Activated CD8-positive, alpha-beta T cell treated with anti-CD3 and anti-CD28 coated beads, Interleukin-2, amount 10 ng/mL, durations not matched to agents 7 days and 5 days (primary cell): ENCODE measurements around the gene FBN1. TPM values are rescaled to one million over a fixed set of nuclear protein-coding genes. Genes with fewer than 3 reads are reported as not detected.

ENCODE experiments used
- ATAC-seq: fragments of 150-1000 bp; cut with Tn5 transposase; one replicate; pipeline ENCODE4 v1.10.0; 2021; ENCODE audit warnings: moderate library complexity
- CTCF ChIA-PET: fragments of 350-600 bp; sonication (Branson Sonifier 250); formaldehyde crosslinking; loops from one replicate; lab custom pipeline; 2021; ENCODE audit warnings: antibody characterized with exemption; lab: Charles Lee
- POLR2A ChIA-PET: fragments of 350-600 bp; sonication (Branson Sonifier 250); formaldehyde crosslinking; loops from one replicate; lab custom pipeline; 2021; ENCODE audit warnings: antibody characterized with exemption; lab: Charles Lee
- DNase-seq: peaks from one replicate; pipeline ENCODE4 v3.0.0-alpha.2; 2020
- H3K27ac Mint-ChIP-seq: one replicate; pipeline ENCODE4 v1.8.0; 2021; ENCODE audit warnings: mild to moderate bottlenecking, mixed read lengths
- H3K27me3 Mint-ChIP-seq: one replicate; pipeline ENCODE4 v1.8.0; 2021; ENCODE audit warnings: low read depth, mixed read lengths
- H3K36me3 Mint-ChIP-seq: one replicate; pipeline ENCODE4 v1.8.0; 2021; ENCODE audit warnings: low read depth, mixed read lengths
- H3K4me1 Mint-ChIP-seq: one replicate; pipeline ENCODE4 v1.8.0; 2021; ENCODE audit warnings: low read depth, mixed read lengths
- H3K4me3 Mint-ChIP-seq: one replicate; pipeline ENCODE4 v1.8.0; 2021; ENCODE audit warnings: mild to moderate bottlenecking, mixed read lengths
- H3K9me3 Mint-ChIP-seq: one replicate; pipeline ENCODE4 v1.8.0; 2022; ENCODE audit warnings: mixed read lengths; ENCODE audit not compliant: insufficient read depth
- total RNA-seq, 2 experiments: library from RNA; stranded (reverse); gene quantifications; one replicate each; pipeline ENCODE4 v1.2.3, GENCODE V29; 2021

FBN1 gene
- total RNA-seq, 2 experiments from 2014 or later, result 0.81 to 1.3 TPM

DNA sequence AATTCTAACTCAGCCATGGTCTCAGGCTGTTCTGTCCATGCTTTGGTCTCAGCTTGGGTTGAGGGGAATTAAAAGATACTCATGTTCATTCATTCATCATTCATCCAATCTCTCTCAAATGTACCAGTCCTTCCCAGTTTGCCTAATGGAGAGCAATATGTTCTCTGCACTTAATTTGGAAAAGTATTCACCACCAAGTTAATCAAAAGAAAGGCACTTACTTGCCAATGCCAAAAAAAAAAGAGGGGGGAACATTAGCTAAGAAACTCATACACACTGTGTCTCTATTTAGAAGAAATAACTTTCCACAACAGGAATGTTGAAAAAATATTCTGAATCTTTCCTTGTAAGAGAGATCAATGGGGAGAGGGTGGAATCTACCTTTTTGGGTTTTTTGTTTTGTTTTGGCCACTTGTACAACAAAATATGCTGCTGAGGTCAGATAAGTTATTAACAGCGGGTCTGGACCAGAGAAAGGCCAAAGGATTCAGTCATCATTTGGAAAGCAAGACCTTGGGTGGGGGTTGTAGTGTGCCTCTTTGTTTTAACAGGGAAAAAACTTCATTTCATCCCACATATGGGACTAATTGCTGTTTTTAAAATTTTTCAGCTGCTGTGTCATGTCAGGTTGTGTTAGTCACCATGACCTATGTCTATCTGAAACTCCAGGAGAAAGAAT is 152.3 kb downstream of the FBN1 start:
- POLR2A ChIA-PET, result no interaction called here
- no peak for DNase-seq
- Mint-ChIP-seq H3K27ac (no peak overlapping the region), H3K4me3 (no peak overlapping the region), H3K27me3 (no peaks in the 10 kb centered on the region), H3K36me3 (no peaks in the 10 kb centered on the region), H3K4me1 (no peaks in the 10 kb centered on the region), H3K9me3 (no peaks in the 10 kb centered on the region)
- no peak for ATAC-seq
- CTCF ChIA-PET, result no interaction called here

DNA sequence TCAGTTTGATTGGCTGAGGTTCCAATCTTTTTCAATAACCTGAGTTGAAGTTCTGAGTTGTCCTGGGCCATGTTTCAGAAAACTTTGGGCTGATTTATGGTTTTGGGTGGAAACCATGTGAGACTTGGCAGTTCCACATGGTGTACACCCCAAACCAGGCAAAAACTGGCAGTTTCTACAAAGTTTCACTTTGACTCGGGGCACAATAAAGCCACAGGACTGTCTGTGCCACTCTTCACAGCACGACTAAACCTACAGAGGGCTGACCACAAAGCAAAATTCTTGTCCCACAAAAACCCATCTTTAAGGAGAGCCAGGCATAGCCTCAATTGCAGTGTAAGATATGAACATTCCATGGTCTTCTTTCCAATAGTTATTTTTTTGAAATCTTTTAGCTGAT is 159.3 kb downstream of the FBN1 start:
- Mint-ChIP-seq H3K4me3 (no peak overlapping the region), H3K9me3 (no peaks in the 10 kb centered on the region), H3K27me3 (peaks cover 2% of the 10 kb centered on the region), H3K36me3 (no peaks in the 10 kb centered on the region), H3K4me1 (no peaks in the 10 kb centered on the region), H3K27ac (no peak overlapping the region)
- ChIA-PET CTCF (no interaction called here), POLR2A (no interaction called here)
- no peak for DNase-seq
- no peak for ATAC-seq

DNA sequence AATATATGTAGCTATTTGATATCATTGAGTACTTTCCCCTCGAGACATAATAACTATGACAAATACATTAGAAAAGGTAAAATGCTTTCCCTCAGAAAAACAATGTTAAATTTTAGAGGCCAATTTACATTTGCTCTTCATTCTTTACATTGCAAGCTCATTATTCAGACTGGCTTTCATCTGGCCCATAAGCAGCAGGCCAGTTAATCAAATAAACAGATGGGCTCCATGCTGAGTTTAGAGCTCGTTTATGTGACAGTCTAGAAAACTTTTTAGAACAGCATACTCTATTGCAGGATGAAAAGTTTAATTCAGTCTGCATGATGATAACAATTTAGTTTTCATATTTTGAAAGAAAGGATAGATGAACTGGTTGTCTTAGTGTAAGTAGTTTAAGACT is 163.7 kb downstream of the FBN1 start:
- Mint-ChIP-seq H3K27me3 (peaks cover 2% of the 10 kb centered on the region), H3K9me3 (no peaks in the 10 kb centered on the region), H3K4me3 (no peak overlapping the region), H3K36me3 (no peaks in the 10 kb centered on the region), H3K4me1 (no peaks in the 10 kb centered on the region), H3K27ac (no peak overlapping the region)
- DNase-seq, result no peak
- ChIA-PET POLR2A (no interaction called here), CTCF (no interaction called here)
- ATAC-seq, result no peak

DNA sequence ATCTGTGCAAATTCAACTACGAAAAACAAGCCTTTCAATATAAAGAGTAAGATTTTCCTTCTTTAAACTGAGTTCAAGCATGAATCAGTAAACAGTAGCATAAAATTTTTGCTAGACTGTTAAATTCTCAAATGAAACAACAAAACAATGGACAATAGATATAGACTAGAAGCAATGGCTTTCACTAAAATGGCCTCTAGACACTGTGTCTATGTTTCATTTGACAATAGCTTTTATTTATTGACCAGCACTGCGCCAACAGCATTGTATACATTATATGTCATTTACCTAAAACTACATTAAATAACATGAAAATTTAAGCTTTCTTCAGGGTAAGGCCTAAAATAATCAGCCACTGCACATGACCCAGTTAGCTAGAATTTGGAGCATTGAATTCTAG is 165.8 kb downstream of the FBN1 start:
- Mint-ChIP-seq H3K27me3 (peaks cover 2% of the 10 kb centered on the region), H3K4me3 (no peak overlapping the region), H3K36me3 (no peaks in the 10 kb centered on the region), H3K9me3 (no peaks in the 10 kb centered on the region), H3K4me1 (no peaks in the 10 kb centered on the region), H3K27ac (no peak overlapping the region)
- CTCF ChIA-PET, result no interaction called here
- no peak for DNase-seq
- no peak for ATAC-seq
- POLR2A ChIA-PET, result no interaction called here

DNA sequence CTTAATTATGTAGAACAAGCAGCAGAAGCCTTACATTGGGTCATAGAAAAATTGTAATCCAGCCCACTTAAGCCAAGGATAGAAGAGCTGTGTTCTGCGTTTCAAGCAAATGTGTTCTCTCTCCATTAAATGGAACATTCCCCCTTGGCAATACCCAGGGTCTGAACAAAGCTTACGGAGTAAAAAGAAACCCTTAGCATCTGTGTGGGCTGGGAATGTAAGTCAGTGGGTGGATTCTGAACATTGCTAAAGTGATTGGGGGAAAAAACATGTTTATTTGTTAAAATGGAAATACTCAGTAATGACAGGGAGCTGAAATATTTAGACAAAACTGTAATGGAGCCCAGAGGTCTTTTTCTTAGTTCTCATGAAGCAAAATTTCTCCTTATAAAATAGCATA is 166.9 kb downstream of the FBN1 start:
- ChIA-PET CTCF (no interaction called here), POLR2A (no interaction called here)
- no peaks in the 10 kb centered on the region for H3K9me3 Mint-ChIP-seq
- no peak overlapping the region for H3K27ac Mint-ChIP-seq
- H3K4me3 Mint-ChIP-seq, result no peak overlapping the region
- no peak for DNase-seq
- H3K27me3 Mint-ChIP-seq, result peaks cover 2% of the 10 kb centered on the region
- H3K4me1 Mint-ChIP-seq, result no peaks in the 10 kb centered on the region
- H3K36me3 Mint-ChIP-seq, result no peaks in the 10 kb centered on the region
- ATAC-seq, result no peak

DNA sequence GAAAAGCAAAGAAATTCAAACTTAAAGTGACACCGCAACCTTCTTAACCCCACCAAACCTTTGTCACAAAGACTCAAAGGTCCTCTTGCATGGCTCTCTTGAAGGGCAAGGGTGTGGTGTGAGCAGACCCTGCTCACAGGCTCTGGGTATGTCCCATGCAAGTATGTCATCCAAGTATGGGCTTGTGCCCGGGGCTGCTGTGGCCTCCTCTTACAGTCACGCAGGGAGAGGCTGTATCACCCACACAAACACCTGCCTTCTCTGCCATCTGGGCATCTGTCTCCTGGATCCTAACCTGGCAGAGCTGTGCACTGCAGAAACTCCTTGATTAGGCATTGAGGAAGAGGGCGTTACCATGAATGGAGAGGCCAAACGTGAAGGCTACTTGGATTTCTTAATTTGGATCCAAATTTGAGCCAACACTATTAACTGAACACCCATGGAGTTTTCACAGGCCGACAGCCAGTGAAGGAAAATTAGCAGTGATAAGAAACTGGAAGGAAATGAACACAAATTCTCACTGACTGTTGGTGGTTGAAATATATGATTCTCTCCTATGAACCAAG is 167.6 kb downstream of the FBN1 start:
- DNase-seq (no peak), ATAC-seq (no peak)
- H3K4me3 Mint-ChIP-seq, result no peak overlapping the region
- POLR2A ChIA-PET, result no interaction called here
- no peaks in the 10 kb centered on the region for H3K9me3 Mint-ChIP-seq
- H3K4me1 Mint-ChIP-seq, result no peaks in the 10 kb centered on the region
- H3K36me3 Mint-ChIP-seq, result no peaks in the 10 kb centered on the region
- no peak overlapping the region for H3K27ac Mint-ChIP-seq
- CTCF ChIA-PET, result no interaction called here
- peaks cover 2% of the 10 kb centered on the region for H3K27me3 Mint-ChIP-seq

DNA sequence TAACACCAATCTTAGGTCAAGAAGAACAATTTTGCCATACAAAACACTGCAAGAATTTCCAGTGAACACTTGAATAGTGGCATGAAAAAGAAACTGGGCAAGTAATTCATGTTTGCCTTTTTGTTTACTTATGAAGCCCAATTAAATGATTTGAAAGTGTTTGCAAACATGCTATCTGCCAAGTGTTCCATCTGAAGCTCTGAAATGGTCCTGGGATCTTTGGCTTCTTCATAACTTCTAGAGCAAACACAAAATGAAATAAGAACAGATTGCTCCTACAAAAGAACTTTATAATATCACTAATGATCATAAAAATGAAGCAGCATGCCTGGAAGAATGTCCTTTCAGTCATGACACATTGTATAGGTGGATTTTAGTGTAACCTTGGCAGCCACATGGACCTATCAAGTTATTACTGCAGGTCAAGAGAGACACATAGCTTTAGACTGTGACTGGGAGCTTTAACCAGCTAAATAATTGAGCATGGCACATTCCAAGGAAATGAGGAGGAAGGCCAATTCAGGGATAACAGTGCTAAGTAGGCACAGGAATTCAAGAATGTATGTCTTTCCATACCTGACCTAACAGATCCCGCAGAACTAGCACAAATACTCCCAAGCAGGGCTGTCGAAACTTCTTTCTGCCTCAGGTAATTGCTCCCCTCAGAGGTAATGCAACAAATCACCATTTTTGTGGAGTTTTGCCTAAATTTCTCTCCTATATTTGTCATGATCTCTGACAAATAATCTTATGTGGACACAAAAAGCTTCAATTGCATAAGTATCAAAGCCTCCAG is 169.7 kb downstream of the FBN1 start:
- H3K4me1 Mint-ChIP-seq, result no peaks in the 10 kb centered on the region
- ChIA-PET CTCF (no interaction called here), POLR2A (no interaction called here)
- no peak for ATAC-seq
- H3K27me3 Mint-ChIP-seq, result no peaks in the 10 kb centered on the region
- no peaks in the 10 kb centered on the region for H3K9me3 Mint-ChIP-seq
- H3K36me3 Mint-ChIP-seq, result no peaks in the 10 kb centered on the region
- H3K27ac Mint-ChIP-seq, result no peak overlapping the region
- no peak overlapping the region for H3K4me3 Mint-ChIP-seq
- no peak for DNase-seq

DNA sequence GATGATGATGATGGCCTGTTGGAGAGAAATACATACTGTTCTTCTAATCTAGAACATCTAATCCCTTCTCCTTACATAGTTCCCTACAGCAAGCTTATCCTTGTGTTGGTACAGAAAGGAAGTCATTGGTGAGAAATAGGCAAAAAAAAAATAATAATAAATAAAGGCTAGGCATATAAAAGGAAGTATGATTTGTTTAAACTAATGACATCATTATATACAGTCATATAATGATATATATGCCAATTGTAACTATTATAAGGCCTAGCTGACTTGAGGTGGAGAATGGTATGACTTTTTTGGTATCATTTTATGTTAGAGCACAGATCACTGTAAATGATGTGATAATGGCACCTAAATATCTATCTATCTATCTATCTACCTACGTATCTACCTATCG is 171.8 kb downstream of the FBN1 start:
- Mint-ChIP-seq H3K27me3 (no peaks in the 10 kb centered on the region), H3K9me3 (no peaks in the 10 kb centered on the region), H3K4me1 (no peaks in the 10 kb centered on the region), H3K36me3 (no peaks in the 10 kb centered on the region), H3K27ac (no peak overlapping the region), H3K4me3 (no peak overlapping the region)
- ATAC-seq (no peak), DNase-seq (no peak)
- ChIA-PET POLR2A (no interaction called here), CTCF (no interaction called here)

DNA sequence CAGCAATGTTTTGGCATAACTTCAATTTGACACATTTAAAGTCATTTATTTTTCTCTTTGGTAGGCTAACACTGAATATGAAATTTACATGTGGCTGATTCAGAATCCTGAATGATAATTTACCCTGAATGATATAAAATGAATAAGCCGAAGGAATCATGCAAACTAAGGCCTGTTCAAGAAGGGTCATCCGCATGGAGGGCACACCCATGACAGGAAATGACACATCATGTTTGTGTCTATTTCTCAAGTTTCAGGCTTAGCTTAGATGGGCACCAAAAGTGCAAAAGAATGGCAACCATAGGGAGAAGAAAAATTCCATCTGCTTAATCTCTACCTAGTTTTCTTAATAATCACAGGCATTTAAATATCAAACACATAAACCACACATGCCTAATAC is 172.8 kb downstream of the FBN1 start:
- no peaks in the 10 kb centered on the region for H3K4me1 Mint-ChIP-seq
- no peak for ATAC-seq
- no peak overlapping the region for H3K4me3 Mint-ChIP-seq
- no peaks in the 10 kb centered on the region for H3K9me3 Mint-ChIP-seq
- no peak for DNase-seq
- H3K27ac Mint-ChIP-seq, result no peak overlapping the region
- H3K36me3 Mint-ChIP-seq, result no peaks in the 10 kb centered on the region
- ChIA-PET POLR2A (no interaction called here), CTCF (no interaction called here)
- no peaks in the 10 kb centered on the region for H3K27me3 Mint-ChIP-seq

DNA sequence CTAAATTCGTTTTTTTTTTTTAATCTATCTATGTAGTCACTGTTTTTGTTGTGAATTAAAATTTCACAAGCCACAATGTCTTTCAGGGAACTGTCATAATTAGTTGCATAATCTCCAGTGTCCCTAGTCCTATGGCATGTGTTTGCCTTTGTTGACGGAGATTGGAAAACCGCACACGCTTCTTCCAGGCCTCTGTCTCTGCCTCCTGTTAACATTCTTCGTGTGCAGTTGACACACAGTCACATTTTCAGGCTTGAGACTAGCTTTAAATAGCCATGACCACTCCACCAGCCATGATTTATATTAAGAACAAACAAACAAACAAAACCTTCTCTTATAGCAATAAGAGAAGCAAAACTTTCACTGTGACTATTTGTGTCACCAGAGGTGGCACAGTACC is 174.4 kb downstream of the FBN1 start:
- no peaks in the 10 kb centered on the region for H3K36me3 Mint-ChIP-seq
- H3K9me3 Mint-ChIP-seq, result no peaks in the 10 kb centered on the region
- H3K4me3 Mint-ChIP-seq, result no peak overlapping the region
- no peak for ATAC-seq
- H3K4me1 Mint-ChIP-seq, result no peaks in the 10 kb centered on the region
- no peak overlapping the region for H3K27ac Mint-ChIP-seq
- H3K27me3 Mint-ChIP-seq, result no peaks in the 10 kb centered on the region
- DNase-seq, result no peak
- ChIA-PET CTCF (no interaction called here), POLR2A (no interaction called here)

DNA sequence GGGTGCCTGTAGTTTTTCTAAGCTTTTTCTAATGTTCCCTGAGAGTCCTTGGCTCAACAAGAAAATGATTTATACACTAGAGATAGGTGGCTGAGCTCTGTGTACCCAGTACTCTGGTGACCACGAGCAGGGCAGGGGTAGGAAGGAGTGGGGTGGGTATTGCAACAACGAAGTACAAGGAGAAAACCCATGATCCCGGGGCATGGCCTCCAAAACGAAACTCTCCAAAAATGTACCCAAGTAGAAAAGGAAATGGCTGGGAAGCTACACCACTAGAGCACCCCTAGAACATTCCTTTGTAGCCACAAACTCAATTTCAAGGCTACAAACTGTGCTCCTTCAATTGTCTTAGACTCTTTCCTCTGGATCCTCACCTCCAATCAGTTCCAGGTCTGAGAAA is 175.4 kb downstream of the FBN1 start:
- POLR2A ChIA-PET, result no interaction called here

DNA sequence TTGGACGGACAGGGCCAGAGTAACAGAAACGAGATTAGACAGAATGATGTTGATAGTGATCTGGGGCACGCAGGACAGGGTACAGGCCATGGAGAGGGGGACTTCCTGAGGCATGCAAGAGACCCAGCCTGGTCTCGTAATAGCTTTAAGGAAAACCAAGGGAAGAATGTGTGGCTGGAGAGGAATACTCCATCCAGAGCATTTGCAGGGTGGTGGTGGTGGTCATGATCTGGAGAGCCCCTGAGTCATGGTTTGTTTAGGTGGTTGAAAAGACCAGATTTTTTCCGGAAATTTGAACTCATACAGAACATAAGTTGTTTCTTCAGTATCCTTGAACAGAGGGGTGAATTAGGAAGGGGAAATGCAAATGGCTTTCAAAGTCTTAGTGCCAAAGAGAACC is 175.8 kb downstream of the FBN1 start:
- H3K4me1 Mint-ChIP-seq, result no peaks in the 10 kb centered on the region
- POLR2A ChIA-PET, result no interaction called here
- no peak for DNase-seq

More for the DNA sequence above, 175.4 kb downstream of the FBN1 start:
- ATAC-seq, result no peak
- no peaks in the 10 kb centered on the region for H3K36me3 Mint-ChIP-seq
- no peaks in the 10 kb centered on the region for H3K9me3 Mint-ChIP-seq
- no peaks in the 10 kb centered on the region for H3K4me1 Mint-ChIP-seq
- H3K4me3 Mint-ChIP-seq, result no peak overlapping the region
- no peak for DNase-seq
- CTCF ChIA-PET, result no interaction called here
- H3K27me3 Mint-ChIP-seq, result no peaks in the 10 kb centered on the region
- no peak overlapping the region for H3K27ac Mint-ChIP-seq

More for the DNA sequence above, 175.8 kb downstream of the FBN1 start:
- Mint-ChIP-seq H3K27ac (no peak overlapping the region), H3K4me3 (no peak overlapping the region), H3K9me3 (no peaks in the 10 kb centered on the region), H3K27me3 (no peaks in the 10 kb centered on the region), H3K36me3 (no peaks in the 10 kb centered on the region)
- CTCF ChIA-PET, result no interaction called here
- ATAC-seq, result no peak
